ENCODE results near the gene GNGT2.

The GNGT2 gene

GRCh38 chr17:49156256-49156655 lies 54.1 kb downstream of the GNGT2 start:
- no peak for DNase-seq (ENCODE audit: low read depth)
- no peak overlapping the region for H3K4me3 ChIP-seq (ENCODE audit: low read depth, low read length)
- TF ChIP-seq CTCF (IDR thresholded peaks at IDR 0.05; ENCODE audit: insufficient read depth, low read depth, low read length, missing control alignments), result no peak
